GM06990 (cell line): Measurements from ENCODE around the gene COL5A2.

Experiments
- DNase-seq: peaks from one replicate; pipeline ENCODE4 v3.0.0-alpha.2; 2011; ENCODE audit not compliant: insufficient read length; ENCODE audit errors: extremely low read depth
- H3K27me3 ChIP-seq: replicated peaks from 2 replicates; pipeline ENCODE4 v1.6.0; 2011; ENCODE audit warnings: low read length; ENCODE audit not compliant: control insufficient read depth, insufficient read depth
- H3K36me3 ChIP-seq: 2 replicates; pipeline ENCODE4 v1.5.1; 2011; ENCODE audit warnings: low read length; ENCODE audit not compliant: control insufficient read depth, insufficient read depth
- H3K4me3 ChIP-seq: replicated peaks from 2 replicates; pipeline ENCODE4 v1.5.1; 2011; ENCODE audit warnings: low read depth, mild to moderate bottlenecking, control low read depth, low read length
- CTCF ChIP-seq: IDR thresholded peaks from 2 replicates; pipeline ENCODE4 v1.5.1; 2011; ENCODE audit warnings: low read length, control low read depth, mild to moderate bottlenecking, inconsistent platforms; ENCODE audit not compliant: insufficient read depth, poor library complexity, severe bottlenecking

COL5A2 gene

GRCh38 chr2:189024901-189025618 is 154.5 kb downstream of the COL5A2 start:
- Histone ChIP-seq H3K36me3 (no peaks in the 10 kb centered on the region), H3K4me3 (no peak overlapping the region), H3K27me3 (no peaks in the 10 kb centered on the region)
- no peak for DNase-seq
- peak; percentile 54 for TF ChIP-seq CTCF

GRCh38 chr2:189022492-189022891 is 157.1 kb downstream of the COL5A2 start:
- Histone ChIP-seq H3K4me3 (no peak overlapping the region), H3K36me3 (no peaks in the 10 kb centered on the region), H3K27me3 (no peaks in the 10 kb centered on the region)
- TF ChIP-seq CTCF = no peak
- DNase-seq = no peak

- no peaks in the 10 kb centered on the region for H3K36me3 ChIP-seq
- DNase-seq = no peak
- H3K27me3 ChIP-seq = no peaks in the 10 kb centered on the region
- no peak overlapping the region for H3K4me3 ChIP-seq
- TF ChIP-seq CTCF = no peak
Observed at GRCh38 chr2:189022053-189022481, 157.5 kb downstream of the COL5A2 start.

GRCh38 chr2:189020179-189020578 is 159.4 kb downstream of the COL5A2 start:
- no peak for DNase-seq
- H3K4me3 ChIP-seq = no peak overlapping the region
- TF ChIP-seq CTCF = no peak
- no peaks in the 10 kb centered on the region for H3K36me3 ChIP-seq
- no peaks in the 10 kb centered on the region for H3K27me3 ChIP-seq

- no peak overlapping the region for H3K4me3 ChIP-seq
- no peak for DNase-seq
- no peaks in the 10 kb centered on the region for H3K36me3 ChIP-seq
- no peaks in the 10 kb centered on the region for H3K27me3 ChIP-seq
- TF ChIP-seq CTCF = no peak
Observed at GRCh38 chr2:189018631-189019030, 160.9 kb downstream of the COL5A2 start.

GRCh38 chr2:189016311-189016861 is 163.2 kb downstream of the COL5A2 start:
- H3K36me3 ChIP-seq = no peaks in the 10 kb centered on the region
- no peak overlapping the region for H3K4me3 ChIP-seq
- TF ChIP-seq CTCF = no peak
- H3K27me3 ChIP-seq = no peaks in the 10 kb centered on the region
- DNase-seq = no peak
